Astrocyte of the cerebellum (primary cell): Measurements from ENCODE around the gene HAPSTR1.

Experiments used
- DNase-seq: peaks from one replicate; pipeline ENCODE4 v3.0.0-alpha.2; 2011; ENCODE audit warnings: low read depth
- H3K4me3 ChIP-seq: 2 replicates; pipeline ENCODE4 v1.5.1; 2011; ENCODE audit warnings: mild to moderate bottlenecking, low read depth, low read length, moderate library complexity
- in situ Hi-C: cut with HindIII; loops from 2 replicates; pipeline ENCODE4 v1.10.0; 2017; ENCODE audit warnings: low sequenced_read_pairs
- TF ChIP-seq, protein P1 (sequence below): IDR thresholded peaks from 2 replicates; pipeline ENCODE4 v1.5.1; 2012; ENCODE audit warnings: low read length, low read depth, moderate library complexity, mild to moderate bottlenecking; ENCODE audit errors: missing control alignments

Gene HAPSTR1

DNA sequence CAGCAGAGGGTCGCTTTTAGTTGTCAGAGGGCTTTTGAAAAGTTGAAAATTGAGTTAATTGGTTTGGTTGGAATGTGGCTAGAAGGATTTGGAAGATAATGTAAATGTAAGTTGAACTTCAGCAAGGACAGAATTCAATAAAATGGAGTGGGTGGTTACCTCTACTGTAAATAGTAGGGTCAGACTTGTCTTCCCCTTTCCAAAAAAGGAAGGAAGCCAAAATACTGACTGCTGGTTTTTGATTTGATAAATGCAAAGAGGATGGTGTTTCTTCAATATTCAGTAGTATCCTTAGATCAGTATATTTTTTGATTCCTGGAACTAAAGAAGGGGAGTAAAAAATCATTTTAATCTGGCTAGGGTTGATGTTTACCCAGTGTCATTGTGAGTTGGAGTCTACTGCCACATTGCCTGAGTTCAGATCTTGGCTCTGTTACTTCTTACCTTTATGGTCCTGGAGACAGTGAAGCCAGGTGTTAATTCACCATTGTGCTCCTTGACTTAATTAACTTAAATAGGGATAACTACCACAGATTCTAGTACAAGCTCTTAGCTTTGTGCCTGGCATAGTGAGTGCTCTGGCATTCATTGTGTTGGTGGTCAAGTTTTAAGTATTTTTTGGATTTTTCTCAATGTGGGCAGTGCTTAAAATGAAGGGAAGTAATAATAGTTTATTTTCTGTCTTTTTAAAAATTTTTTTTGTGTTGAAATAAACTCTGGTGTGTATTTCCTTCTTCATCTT is 4.4 kb downstream of the HAPSTR1 start:
- TF ChIP-seq, protein P1, sequence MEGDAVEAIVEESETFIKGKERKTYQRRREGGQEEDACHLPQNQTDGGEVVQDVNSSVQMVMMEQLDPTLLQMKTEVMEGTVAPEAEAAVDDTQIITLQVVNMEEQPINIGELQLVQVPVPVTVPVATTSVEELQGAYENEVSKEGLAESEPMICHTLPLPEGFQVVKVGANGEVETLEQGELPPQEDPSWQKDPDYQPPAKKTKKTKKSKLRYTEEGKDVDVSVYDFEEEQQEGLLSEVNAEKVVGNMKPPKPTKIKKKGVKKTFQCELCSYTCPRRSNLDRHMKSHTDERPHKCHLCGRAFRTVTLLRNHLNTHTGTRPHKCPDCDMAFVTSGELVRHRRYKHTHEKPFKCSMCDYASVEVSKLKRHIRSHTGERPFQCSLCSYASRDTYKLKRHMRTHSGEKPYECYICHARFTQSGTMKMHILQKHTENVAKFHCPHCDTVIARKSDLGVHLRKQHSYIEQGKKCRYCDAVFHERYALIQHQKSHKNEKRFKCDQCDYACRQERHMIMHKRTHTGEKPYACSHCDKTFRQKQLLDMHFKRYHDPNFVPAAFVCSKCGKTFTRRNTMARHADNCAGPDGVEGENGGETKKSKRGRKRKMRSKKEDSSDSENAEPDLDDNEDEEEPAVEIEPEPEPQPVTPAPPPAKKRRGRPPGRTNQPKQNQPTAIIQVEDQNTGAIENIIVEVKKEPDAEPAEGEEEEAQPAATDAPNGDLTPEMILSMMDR, result no peak
- in situ Hi-C loops, result no loop called here
- peak overlapping the region; percentile 89 for H3K4me3 ChIP-seq
- no peak for DNase-seq

DNA sequence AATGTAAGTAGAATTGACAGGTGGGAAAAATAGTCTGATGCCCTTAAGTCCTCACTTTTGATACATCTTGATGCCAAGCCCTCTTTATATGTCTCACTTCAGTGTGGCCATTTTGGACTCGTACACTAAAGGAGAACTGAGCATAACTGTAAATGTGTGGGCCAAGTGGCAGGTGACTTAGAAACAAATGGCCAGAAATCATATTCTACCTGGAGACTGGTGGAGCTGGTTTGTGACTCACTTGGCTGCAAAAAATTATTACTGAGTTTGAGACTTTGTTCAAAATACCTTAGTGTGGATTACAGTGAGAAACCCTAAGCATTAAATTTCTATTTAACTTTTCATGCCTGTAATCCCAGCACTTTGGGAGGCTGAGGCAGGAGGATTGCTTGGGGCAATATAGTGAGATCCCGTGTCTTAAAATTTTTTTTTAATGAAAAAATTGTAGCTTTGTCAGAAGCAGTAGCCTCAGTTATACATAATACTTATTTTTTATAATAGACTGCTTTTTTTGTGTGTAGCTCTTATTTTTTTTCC is 5.0 kb downstream of the HAPSTR1 start:
- no peak for DNase-seq
- peak overlapping the region; percentile 89 for H3K4me3 ChIP-seq
- in situ Hi-C loops, result no loop called here

DNA sequence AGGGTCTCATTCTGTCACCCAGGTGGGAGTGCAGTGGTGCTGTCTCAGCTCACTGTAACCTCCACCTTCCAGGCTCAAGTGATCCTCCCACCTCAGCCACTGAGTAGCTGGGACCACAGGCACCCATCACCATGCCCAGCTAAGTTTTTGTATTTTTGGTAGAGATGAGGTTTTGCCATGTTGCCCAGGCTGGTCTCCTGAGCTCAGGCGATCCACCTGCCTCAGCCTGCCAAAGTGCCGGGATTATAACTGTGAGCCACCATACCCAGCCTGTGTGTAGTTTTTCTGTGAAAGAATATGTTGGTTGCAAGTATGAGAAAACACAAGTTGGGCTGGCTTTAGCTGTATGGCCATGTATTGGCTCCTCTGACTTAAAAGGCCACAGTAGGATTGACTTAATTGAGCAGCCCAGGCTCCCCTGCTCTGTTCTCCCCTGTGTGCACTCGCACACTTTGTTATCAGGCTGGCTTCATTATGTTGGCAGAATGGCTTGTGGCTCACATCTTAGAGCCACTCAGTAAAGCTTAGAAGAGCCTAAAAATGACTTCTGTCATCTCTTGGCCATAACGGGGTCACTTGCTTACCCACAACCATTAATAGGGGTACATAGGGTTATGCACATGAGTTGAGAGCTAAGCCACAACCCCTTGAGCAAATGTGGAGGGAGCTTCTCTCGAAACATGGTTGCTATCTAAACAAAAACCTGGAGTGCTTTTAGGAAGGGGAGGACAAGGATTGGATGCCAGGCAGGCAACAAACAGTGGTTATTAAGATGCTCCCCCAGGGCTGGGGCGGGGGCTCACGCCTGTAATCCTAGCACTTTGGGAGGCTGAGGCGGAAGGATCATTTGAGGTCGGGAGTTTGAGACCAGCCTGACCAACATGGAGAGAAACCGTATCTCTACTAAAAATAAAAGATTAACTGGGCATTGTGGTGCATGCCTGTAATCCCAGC is 6.1 kb downstream of the HAPSTR1 start:
- no peak overlapping the region for H3K4me3 ChIP-seq
- DNase-seq, result no peak
- in situ Hi-C loops, result no loop called here
- TF ChIP-seq, protein P1, result no peak

More for the DNA sequence above, 5.0 kb downstream of the HAPSTR1 start:
- TF ChIP-seq, protein P1, result no peak

DNA sequence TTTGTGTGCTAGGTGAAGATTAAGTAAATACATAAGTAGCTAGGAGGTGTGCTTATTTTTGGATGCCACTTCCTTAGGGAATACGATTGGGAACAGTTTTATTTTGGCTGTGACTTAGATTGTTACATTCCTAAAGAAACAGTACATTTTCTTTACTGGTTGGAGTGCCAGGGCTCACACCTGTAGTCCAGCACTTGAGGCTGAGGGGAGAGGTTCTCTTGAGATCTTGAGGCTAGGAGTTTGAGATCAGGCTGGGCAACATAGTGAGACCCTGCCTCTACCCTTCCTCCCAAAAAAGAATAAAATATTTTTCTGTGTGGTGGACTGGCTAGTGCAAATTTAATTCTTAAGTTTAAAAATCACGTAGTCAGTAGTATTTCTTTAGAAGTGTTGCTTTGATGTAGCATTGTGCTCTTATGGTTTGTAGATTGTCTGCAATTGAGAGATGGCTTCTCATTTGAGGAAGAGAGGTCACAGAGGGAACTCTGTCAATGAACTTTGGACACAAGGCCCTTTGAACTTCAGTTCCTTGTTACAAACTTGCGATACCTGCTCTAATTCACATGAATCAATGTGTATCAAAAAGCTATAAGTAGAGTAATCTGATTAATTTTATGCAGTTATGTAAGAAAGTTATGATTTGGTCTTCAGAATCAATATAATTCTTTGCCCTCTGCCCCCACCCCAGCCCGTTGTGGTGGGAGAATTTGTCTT is 7.1 kb downstream of the HAPSTR1 start:
- no peak for DNase-seq

DNA sequence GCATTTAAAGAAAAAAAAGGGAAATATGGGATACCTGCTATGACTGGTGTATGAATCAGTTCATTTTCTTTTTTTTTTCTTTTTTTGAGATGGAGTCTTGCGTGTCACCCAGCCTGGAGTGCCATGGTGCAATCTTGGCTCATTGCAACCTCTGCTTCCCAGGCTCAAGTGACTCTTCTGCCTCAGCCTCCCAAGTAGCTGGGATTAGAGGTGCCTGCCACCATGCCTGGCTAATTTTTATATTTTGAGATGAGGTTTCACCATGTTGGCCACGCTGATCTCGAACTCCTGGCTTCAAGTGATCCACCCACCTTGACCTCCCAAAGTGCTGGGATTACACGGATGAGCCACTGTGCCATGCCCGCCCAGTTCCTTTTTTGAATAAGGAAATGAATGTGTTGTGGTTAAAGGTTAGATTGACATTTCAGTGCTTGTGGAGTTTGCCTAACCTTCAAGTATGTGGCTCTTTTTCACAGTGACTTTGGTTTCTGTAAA is 7.7 kb downstream of the HAPSTR1 start:
- no peak overlapping the region for H3K4me3 ChIP-seq
- DNase-seq, result no peak
- TF ChIP-seq, protein P1, result no peak
- in situ Hi-C loops, result no loop called here

More for the DNA sequence above, 7.1 kb downstream of the HAPSTR1 start:
- in situ Hi-C loops, result no loop called here
- H3K4me3 ChIP-seq, result no peak overlapping the region
- TF ChIP-seq, protein P1, result no peak

DNA sequence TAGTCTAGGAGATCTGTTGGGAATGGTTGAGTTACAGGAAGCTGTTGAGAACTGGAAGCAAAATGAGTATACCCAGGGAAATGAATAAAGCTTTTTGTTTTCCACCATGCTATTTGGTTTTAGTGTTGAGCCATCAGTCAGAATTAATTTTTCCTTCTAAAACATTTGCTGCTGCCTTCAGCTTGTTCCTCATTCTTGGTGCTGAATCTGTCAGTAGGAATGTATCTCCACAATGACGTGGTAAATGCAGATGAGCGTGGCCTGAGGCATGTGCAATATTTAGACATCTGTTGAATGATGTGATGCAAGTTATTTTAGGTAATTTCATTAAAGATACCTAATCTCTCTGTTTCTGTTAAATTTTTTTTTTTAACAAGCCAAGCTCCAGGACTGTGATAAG is 10.9 kb downstream of the HAPSTR1 start:
- TF ChIP-seq, protein P1, result no peak
- H3K4me3 ChIP-seq, result no peak overlapping the region
- in situ Hi-C loops, result loop anchor here (5.0 to 25.0 kb wide), 2 partner anchors 55 to 165 kb away; no protein-coding TSS in a partner anchor
- peak; percentile 55 for DNase-seq
